ENCODE measurements around the gene ACER3. TPM values are rescaled to one million over a fixed set of nuclear protein-coding genes. Genes with fewer than 3 reads are reported as not detected.

Gene ACER3
- total and polyA plus RNA-seq, 2 experiments from 2014 or later: 17.1 to 18.3 TPM

- no peaks in the 10 kb centered on the region for H3K4me1 ChIP-seq (ENCODE audit: insufficient read depth)
- no peaks in the 10 kb centered on the region for H4K20me1 ChIP-seq (ENCODE audit: insufficient read depth, poor library complexity, severe bottlenecking)
- no peaks in the 10 kb centered on the region for H3K27me3 ChIP-seq
- peaks cover 16% of the 10 kb centered on the region for H3K79me2 ChIP-seq
- no peaks in the 10 kb centered on the region for H3K36me3 ChIP-seq (replicated peaks; ENCODE audit: insufficient read depth, low read depth)
- peak; percentile 8 for DNase-seq (ENCODE audit: low spot score)
- no peak overlapping the region for H3K27ac ChIP-seq
- H3K4me3 ChIP-seq: no peak overlapping the region
- no peak overlapping the region for H2AFZ ChIP-seq
- no peaks in the 10 kb centered on the region for H3K9me3 ChIP-seq (ENCODE audit: low read depth)
- no peaks in the 10 kb centered on the region for H3K9me2 ChIP-seq (replicated peaks; ENCODE audit: insufficient read depth)
- WGBS (ENCODE audit: low lambda C conversion rate, missing lambda C conversion rate): 23% methylated on average over 1 of the region's 1 CpG
- no peak overlapping the region for H3K4me2 ChIP-seq
- TF ChIP-seq, protein P1, sequence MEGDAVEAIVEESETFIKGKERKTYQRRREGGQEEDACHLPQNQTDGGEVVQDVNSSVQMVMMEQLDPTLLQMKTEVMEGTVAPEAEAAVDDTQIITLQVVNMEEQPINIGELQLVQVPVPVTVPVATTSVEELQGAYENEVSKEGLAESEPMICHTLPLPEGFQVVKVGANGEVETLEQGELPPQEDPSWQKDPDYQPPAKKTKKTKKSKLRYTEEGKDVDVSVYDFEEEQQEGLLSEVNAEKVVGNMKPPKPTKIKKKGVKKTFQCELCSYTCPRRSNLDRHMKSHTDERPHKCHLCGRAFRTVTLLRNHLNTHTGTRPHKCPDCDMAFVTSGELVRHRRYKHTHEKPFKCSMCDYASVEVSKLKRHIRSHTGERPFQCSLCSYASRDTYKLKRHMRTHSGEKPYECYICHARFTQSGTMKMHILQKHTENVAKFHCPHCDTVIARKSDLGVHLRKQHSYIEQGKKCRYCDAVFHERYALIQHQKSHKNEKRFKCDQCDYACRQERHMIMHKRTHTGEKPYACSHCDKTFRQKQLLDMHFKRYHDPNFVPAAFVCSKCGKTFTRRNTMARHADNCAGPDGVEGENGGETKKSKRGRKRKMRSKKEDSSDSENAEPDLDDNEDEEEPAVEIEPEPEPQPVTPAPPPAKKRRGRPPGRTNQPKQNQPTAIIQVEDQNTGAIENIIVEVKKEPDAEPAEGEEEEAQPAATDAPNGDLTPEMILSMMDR (IDR thresholded peaks at IDR 0.05; ENCODE audit: poor library complexity): no peak
- no peak for TF ChIP-seq EZH2 (IDR thresholded peaks at IDR 0.05; ENCODE audit: borderline replicate concordance)
- no peak for TF ChIP-seq EZH2phosphoT487 (IDR thresholded peaks at IDR 0.05; ENCODE audit: low read depth, severe bottlenecking, unreplicated experiment)
Observed at GRCh38 chr11:76888989-76889388, 28.3 kb downstream of the ACER3 start.

GRCh38 chr11:76889411-76889975, 28.8 kb downstream of the ACER3 start:
- DNase-seq (ENCODE audit: low spot score): no peak
- no peaks in the 10 kb centered on the region for H3K4me1 ChIP-seq (ENCODE audit: insufficient read depth)
- H3K9me2 ChIP-seq (replicated peaks; ENCODE audit: insufficient read depth): no peaks in the 10 kb centered on the region
- no peaks in the 10 kb centered on the region for H4K20me1 ChIP-seq (ENCODE audit: insufficient read depth, poor library complexity, severe bottlenecking)
- WGBS (ENCODE audit: low lambda C conversion rate, missing lambda C conversion rate): 50% methylated on average over 1 of the region's 1 CpG
- H3K36me3 ChIP-seq (replicated peaks; ENCODE audit: insufficient read depth, low read depth): no peaks in the 10 kb centered on the region
- H3K4me2 ChIP-seq: no peak overlapping the region
- no peak for TF ChIP-seq EZH2phosphoT487 (IDR thresholded peaks at IDR 0.05; ENCODE audit: low read depth, severe bottlenecking, unreplicated experiment)
- TF ChIP-seq, protein P1 (IDR thresholded peaks at IDR 0.05; ENCODE audit: poor library complexity): no peak
- no peak for TF ChIP-seq EZH2 (IDR thresholded peaks at IDR 0.05; ENCODE audit: borderline replicate concordance)
- no peaks in the 10 kb centered on the region for H3K9me3 ChIP-seq (ENCODE audit: low read depth)
- H3K4me3 ChIP-seq: no peak overlapping the region
- H3K27ac ChIP-seq: no peak overlapping the region
- no peak overlapping the region for H2AFZ ChIP-seq
- no peaks in the 10 kb centered on the region for H3K27me3 ChIP-seq
- H3K79me2 ChIP-seq: peaks cover 16% of the 10 kb centered on the region

DNA sequence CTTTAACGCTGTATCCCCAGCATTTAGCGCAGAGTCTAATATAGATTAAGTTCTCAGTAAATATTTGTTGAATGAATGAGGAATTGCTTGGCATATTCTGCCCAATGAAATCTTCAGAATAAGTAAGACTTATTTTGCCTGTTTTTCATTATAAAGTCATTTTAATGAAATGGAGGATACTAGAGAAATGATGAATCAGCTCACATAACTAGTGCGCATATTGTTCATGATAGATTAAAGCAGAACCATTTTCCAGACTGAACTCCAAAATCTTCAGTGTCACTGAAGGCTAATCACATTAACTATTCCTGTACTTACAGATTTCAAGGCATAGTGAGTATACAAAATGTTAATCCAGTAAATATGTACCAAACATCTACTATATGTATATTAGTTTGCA, 29.6 kb downstream of the ACER3 start:
- Histone ChIP-seq H4K20me1 (ENCODE audit: insufficient read depth, poor library complexity, severe bottlenecking) (no peaks in the 10 kb centered on the region), H3K9me3 (ENCODE audit: low read depth) (no peaks in the 10 kb centered on the region), H3K27me3 (no peaks in the 10 kb centered on the region), H3K4me3 (no peak overlapping the region), H2AFZ (no peak overlapping the region), H3K4me1 (ENCODE audit: insufficient read depth) (no peaks in the 10 kb centered on the region), H3K9me2 (replicated peaks; ENCODE audit: insufficient read depth) (no peaks in the 10 kb centered on the region), H3K79me2 (peaks cover 12% of the 10 kb centered on the region), H3K27ac (no peak overlapping the region), H3K4me2 (no peak overlapping the region), H3K36me3 (replicated peaks; ENCODE audit: insufficient read depth, low read depth) (no peaks in the 10 kb centered on the region)
- no peak for DNase-seq (ENCODE audit: low spot score)
- TF ChIP-seq EZH2phosphoT487 (IDR thresholded peaks at IDR 0.05; ENCODE audit: low read depth, severe bottlenecking, unreplicated experiment) (no peak), EZH2 (IDR thresholded peaks at IDR 0.05; ENCODE audit: borderline replicate concordance) (no peak)
- TF ChIP-seq, protein P1 (IDR thresholded peaks at IDR 0.05; ENCODE audit: poor library complexity): no peak
- WGBS (ENCODE audit: low lambda C conversion rate, missing lambda C conversion rate): 98% methylated on average over 3 of the region's 3 CpGs

DNA sequence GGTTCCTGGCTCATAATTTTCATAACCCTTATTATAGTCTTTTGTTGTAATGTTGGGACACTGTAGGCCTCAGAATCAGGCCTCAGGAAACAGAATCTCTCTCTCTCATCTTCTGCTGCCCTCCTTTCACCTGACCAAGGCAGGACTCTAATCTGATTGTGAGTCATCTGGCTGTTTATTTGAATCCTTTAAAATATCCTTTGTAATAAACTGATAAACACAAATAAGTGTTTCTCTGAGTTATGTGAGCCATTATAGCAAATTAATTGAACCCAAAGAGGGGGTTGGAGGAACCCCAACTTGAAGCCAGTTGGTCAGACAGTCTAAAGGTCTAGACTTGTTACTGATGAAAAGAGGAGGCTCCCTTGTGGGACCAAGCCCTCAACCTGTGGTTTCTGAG, 30.6 kb downstream of the ACER3 start:
- DNase-seq (ENCODE audit: low spot score): no peak
- H3K79me2 ChIP-seq: peaks cover 6% of the 10 kb centered on the region
- H3K9me2 ChIP-seq (replicated peaks; ENCODE audit: insufficient read depth): no peaks in the 10 kb centered on the region
- no peak overlapping the region for H3K27ac ChIP-seq
- no peak overlapping the region for H3K4me3 ChIP-seq
- H3K27me3 ChIP-seq: no peaks in the 10 kb centered on the region
- no peak overlapping the region for H3K4me2 ChIP-seq
- H4K20me1 ChIP-seq (ENCODE audit: insufficient read depth, poor library complexity, severe bottlenecking): no peaks in the 10 kb centered on the region
- H3K9me3 ChIP-seq (ENCODE audit: low read depth): no peaks in the 10 kb centered on the region
- H2AFZ ChIP-seq: no peak overlapping the region
- TF ChIP-seq, protein P1 (IDR thresholded peaks at IDR 0.05; ENCODE audit: poor library complexity): no peak
- TF ChIP-seq EZH2phosphoT487 (IDR thresholded peaks at IDR 0.05; ENCODE audit: low read depth, severe bottlenecking, unreplicated experiment) (no peak), EZH2 (IDR thresholded peaks at IDR 0.05; ENCODE audit: borderline replicate concordance) (no peak)
- no peaks in the 10 kb centered on the region for H3K4me1 ChIP-seq (ENCODE audit: insufficient read depth)
- H3K36me3 ChIP-seq (replicated peaks; ENCODE audit: insufficient read depth, low read depth): no peaks in the 10 kb centered on the region

Measured in hepatocyte (in vitro differentiated cells).